HL-60 (cell line): ENCODE data around the gene GNG7.

Experiments
- DNase-seq, 2 experiments: peaks; one replicate each; pipeline ENCODE4 v3.0.0-alpha.2; 2010 to 2020; ENCODE audit warnings: low read depth in 1 of 2, low spot score in 1 of 2
- H3K27ac ChIP-seq: fragments of 250-450 bp; sonication (Bioruptor Pico); replicated peaks from 2 replicates; pipeline ENCODE4 v1.5.1; 2020; ENCODE audit warnings: mild to moderate bottlenecking, moderate library complexity
- H3K27me3 ChIP-seq: fragments of 250-450 bp; sonication (Bioruptor Pico); 2 replicates; pipeline ENCODE4 v1.5.1; 2021; ENCODE audit warnings: mild to moderate bottlenecking, moderate library complexity; ENCODE audit not compliant: insufficient read depth, poor library complexity, severe bottlenecking
- H3K4me3 ChIP-seq: replicated peaks from 2 replicates; pipeline ENCODE4 v1.5.1; 2011; ENCODE audit warnings: mild to moderate bottlenecking, control low read depth, low read length; ENCODE audit not compliant: insufficient read depth
- CTCF ChIP-seq: IDR thresholded peaks from one replicate; pipeline ENCODE4 v1.5.1; 2011; ENCODE audit warnings: low read length, control low read depth, inconsistent platforms; ENCODE audit not compliant: insufficient read depth
- GABPA ChIP-seq: IDR thresholded peaks from 2 replicates; pipeline ENCODE4 v1.6.1; 2012; ENCODE audit warnings: low read depth
- POLR2AphosphoS5 ChIP-seq: IDR thresholded peaks from 2 replicates; pipeline ENCODE4 v1.6.1; 2012; ENCODE audit warnings: low read depth
- REST ChIP-seq: IDR thresholded peaks from 2 replicates; pipeline ENCODE4 v1.6.1; 2012; ENCODE audit warnings: low read depth; ENCODE audit not compliant: insufficient replicate concordance
- SPI1 ChIP-seq: IDR thresholded peaks from 2 replicates; pipeline ENCODE4 v1.6.1; 2012; ENCODE audit warnings: low read depth, mild to moderate bottlenecking, borderline replicate concordance

Gene GNG7

DNA sequence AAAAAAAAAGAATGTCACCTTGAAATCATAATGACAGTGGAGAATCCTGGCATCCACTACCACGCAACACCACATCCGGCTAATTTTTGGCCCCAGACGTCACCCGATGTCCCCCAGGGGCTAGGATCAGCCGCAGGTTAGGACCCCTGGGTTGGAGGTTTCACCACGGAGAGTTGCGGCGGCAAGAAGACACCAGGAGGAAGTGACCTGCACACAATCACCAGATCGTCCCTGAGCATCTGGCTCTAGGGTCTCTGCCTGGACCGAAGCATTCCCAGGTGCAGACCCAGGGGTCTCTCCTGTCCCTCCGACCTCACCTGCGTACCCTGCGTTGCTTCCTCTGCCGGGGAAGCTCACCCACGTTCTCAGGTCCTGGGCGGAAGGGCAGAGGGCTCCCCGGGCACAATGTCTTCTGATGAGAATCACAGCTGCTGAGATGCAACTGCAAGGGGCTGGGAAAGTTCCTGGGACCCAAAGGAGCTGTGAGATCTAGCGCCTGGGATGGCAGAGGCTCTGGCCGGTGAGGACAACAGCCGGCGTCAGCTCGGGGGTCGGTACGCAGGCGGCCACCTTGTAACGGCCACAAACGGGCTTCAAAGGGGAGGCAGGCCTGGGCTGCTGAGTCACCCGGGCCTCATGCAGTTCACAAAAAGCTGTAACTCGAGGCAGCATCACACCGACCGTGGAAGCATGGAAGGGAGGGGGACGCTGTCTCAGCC lies 115.3 kb downstream of the GNG7 start:
- no peak for DNase-seq
- TF ChIP-seq GABPA (no peak), REST (no peak), SPI1 (no peak), POLR2AphosphoS5 (no peak), CTCF (no peak)
- Histone ChIP-seq H3K4me3 (no peak overlapping the region), H3K27ac (no peak overlapping the region), H3K27me3 (no peaks in the 10 kb centered on the region)

DNA sequence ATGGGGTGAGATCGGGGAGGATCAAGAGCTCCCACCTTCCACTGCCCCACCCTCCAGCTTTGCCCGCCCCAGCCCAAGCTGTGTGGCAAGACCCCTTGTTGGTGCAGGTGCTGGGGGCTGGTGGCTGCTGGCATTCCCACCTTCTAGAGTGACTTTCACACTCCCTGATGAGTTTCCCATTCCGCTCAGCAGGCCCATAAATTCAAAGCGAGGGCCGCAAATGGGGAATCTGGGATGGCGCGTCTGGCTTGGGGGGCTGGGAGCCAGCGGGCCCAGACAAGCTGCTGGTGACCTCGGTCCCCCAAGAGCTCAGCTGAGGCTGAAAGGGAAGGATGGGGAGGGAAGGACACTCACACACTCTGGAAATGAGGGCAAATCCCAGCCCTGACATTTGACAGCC lies 116.3 kb downstream of the GNG7 start:
- TF ChIP-seq REST (no peak), POLR2AphosphoS5 (no peak), SPI1 (no peak), CTCF (no peak), GABPA (no peak)
- no peak overlapping the region for H3K4me3 ChIP-seq
- DNase-seq = no peak
- no peak overlapping the region for H3K27ac ChIP-seq
- H3K27me3 ChIP-seq = no peaks in the 10 kb centered on the region

- no peak for DNase-seq
These were observed 118.5 kb downstream of the GNG7 start for GRCh38 chr19:2584002-2584401.

More at GRCh38 chr19:2584002-2584401, 118.5 kb downstream of the GNG7 start:
- TF ChIP-seq SPI1 = no peak
- no peak for TF ChIP-seq POLR2AphosphoS5
- TF ChIP-seq CTCF = no peak
- TF ChIP-seq REST = no peak
- no peak for TF ChIP-seq GABPA
- Histone ChIP-seq H3K27me3 (no peaks in the 10 kb centered on the region), H3K27ac (no peak overlapping the region), H3K4me3 (no peak overlapping the region)
